HG02973 (cell line): ENCODE results near the gene PPBP.
"Not testable (repeated sequence)": the region's sequence is repeated elsewhere in the genome, so short reads cannot be mapped to it uniquely, and the experiment has no call there.

Source experiments
- ATAC-seq: cut with Tn5 transposase; IDR thresholded peaks from one replicate; pipeline ENCODE4 v1.9.1; 2021; ENCODE audit warnings: moderate library complexity; ENCODE audit not compliant: unreplicated experiment

Gene PPBP

GRCh38 chr4:73950376-73950920 is 37.5 kb downstream of the PPBP start:
- not testable (repeated sequence) for ATAC-seq

GRCh38 chr4:73948990-73949706 is 38.8 kb downstream of the PPBP start:
- no peak for ATAC-seq

GRCh38 chr4:73948291-73948690 is 39.7 kb downstream of the PPBP start:
- ATAC-seq = no peak

- no peak for ATAC-seq
These were observed 40.6 kb downstream of the PPBP start for GRCh38 chr4:73947239-73947985.

- no peak for ATAC-seq
These were observed 42.1 kb downstream of the PPBP start for GRCh38 chr4:73945674-73946449.

- no peak for ATAC-seq
These were observed 42.9 kb downstream of the PPBP start for GRCh38 chr4:73945140-73945539.

GRCh38 chr4:73944061-73944875 is 43.7 kb downstream of the PPBP start:
- ATAC-seq = no peak

- no peak for ATAC-seq
These were observed 44.4 kb downstream of the PPBP start for GRCh38 chr4:73943555-73943954.

GRCh38 chr4:73936969-73937368 is 51.0 kb downstream of the PPBP start:
- ATAC-seq = no peak
